Naive thymus-derived CD8-positive, alpha-beta T cell (primary cell): ENCODE measurements around the gene HEBP2. TPM values are rescaled to one million over a fixed set of nuclear protein-coding genes. Genes with fewer than 3 reads are reported as not detected.
A peak's percentile ranks its signal among the peaks of the same experiment; 100 is the strongest.

Experiments used
- ATAC-seq, 2 donors: fragments of 150-1000 bp; cut with Tn5 transposase in 1 of 2; sonication (Bioruptor Pico), chemical (Tn5 transposase) in 1 of 2; 1 replicate in 1 of 2; 2 replicates in 1 of 2; pipeline ENCODE4 v1.10.0; 2021; ENCODE audit warnings: mild to moderate bottlenecking in 2 of 2, moderate library complexity in 2 of 2
- POLR2A ChIA-PET: fragments of 350-600 bp; sonication (Branson Sonifier 250); formaldehyde crosslinking; loops from one replicate; lab custom pipeline; 2021; ENCODE audit warnings: antibody characterized with exemption; lab: Charles Lee
- DNase-seq, 10 donors: peaks; one replicate each; pipeline versions ENCODE4 v3.0.0 to v3.0.0-alpha.2; 2020 to 2022
- H3K27ac Mint-ChIP-seq, 10 donors: one replicate each; pipeline ENCODE4 v1.8.0; 2020 to 2022; ENCODE audit warnings: mild to moderate bottlenecking in 10 of 10, mixed read lengths in 10 of 10, moderate library complexity in 4 of 10, inconsistent platforms in 1 of 10
- H3K27me3 Mint-ChIP-seq, 5 donors: one replicate each; pipeline ENCODE4 v1.8.0; 2021 to 2022; ENCODE audit warnings: mixed read lengths in 5 of 5
- H3K36me3 Mint-ChIP-seq, 3 donors: one replicate each; pipeline ENCODE4 v1.8.0; 2020 to 2022; ENCODE audit warnings: mixed read lengths in 3 of 3, mild to moderate bottlenecking in 2 of 3, inconsistent platforms in 1 of 3
- H3K4me1 Mint-ChIP-seq, 4 donors: one replicate each; pipeline ENCODE4 v1.8.0; 2021 to 2022; ENCODE audit warnings: mixed read lengths in 4 of 4
- H3K4me3 Mint-ChIP-seq, 10 donors: one replicate each; pipeline ENCODE4 v1.8.0; 2020 to 2022; ENCODE audit warnings: mild to moderate bottlenecking in 10 of 10, mixed read lengths in 10 of 10, moderate library complexity in 6 of 10, inconsistent platforms in 1 of 10
- H3K9me3 Mint-ChIP-seq, 9 donors: one replicate each; pipeline ENCODE4 v1.8.0; 2020 to 2022; ENCODE audit warnings: mixed read lengths in 9 of 9, mild to moderate bottlenecking in 3 of 9, inconsistent platforms in 1 of 9, moderate library complexity in 1 of 9
- polyA plus RNA-seq, 3 donors: library from polyadenylated mRNA; unstranded; fragments of 300-500 nt; fragmentation: Illumina TruSeq; gene quantifications; one replicate each; pipeline ENCODE4 v1.2.3, GENCODE V29; 2021
- total RNA-seq, 8 experiments: library from RNA in 2 of 8; stranded (reverse) in 2 of 8; gene quantifications; one replicate each; pipeline ENCODE4 v1.2.3 and lab custom pipeline; 2021 to 2026

HEBP2 gene
- total and polyA plus RNA-seq, 5 experiments from 2014 or later, result 26.2 to 50.2 (median 30.9) TPM

DNA sequence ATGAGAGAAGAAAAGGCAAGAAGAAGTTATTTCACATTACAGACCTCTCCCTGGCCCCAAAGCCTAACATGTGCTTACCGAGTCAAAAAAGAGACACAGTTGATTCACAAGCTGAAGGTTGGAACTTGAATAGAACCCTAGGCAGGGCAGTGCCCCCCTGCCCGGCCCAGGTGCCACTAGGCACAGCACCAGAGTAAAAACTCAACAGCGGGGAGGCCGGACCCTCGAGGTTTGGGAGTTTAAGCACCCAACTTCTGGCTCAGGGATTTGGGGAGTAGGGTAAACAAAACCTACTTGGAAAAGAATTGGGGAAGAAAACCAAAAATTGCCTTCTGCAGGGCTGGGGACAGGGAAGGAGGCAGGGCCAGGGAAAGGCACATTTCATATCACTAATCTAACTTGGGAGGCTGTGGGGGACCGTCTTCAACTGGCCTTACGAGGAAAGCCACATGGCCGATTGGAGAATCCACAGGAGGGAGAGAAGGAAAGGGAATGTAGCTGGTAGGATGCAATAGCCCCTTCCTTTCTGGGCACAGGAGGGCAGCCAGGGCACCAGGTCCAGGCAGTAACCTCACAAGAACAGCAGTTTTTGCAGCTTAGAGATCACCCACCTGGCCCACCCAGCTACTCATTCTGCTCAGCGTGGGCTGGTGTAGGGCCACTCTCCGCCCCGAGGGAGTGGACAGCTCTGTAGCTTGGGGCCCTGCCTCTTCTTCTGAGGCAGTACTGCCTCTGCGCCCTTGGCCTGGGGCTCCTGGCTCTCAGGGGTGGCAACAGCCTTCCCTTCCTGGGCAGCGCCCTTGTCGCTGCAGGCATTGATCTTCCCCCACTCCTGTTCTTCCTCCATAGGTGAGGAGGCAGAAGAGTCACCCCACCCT lies 1.8 kb upstream of the HEBP2 start:
- peaks cover 4 to 27% (median 20%) of the 10 kb centered on the region in 4 donors for H3K4me1 Mint-ChIP-seq
- H3K9me3 Mint-ChIP-seq, result no peaks in the 10 kb centered on the region
- peaks cover 0 to 20% (median 3%) of the 10 kb centered on the region in 3 donors for H3K36me3 Mint-ChIP-seq
- no peak for DNase-seq
- peak overlapping the region in 8 of 10 donors; percentile 27 to 73 (median 48) for H3K4me3 Mint-ChIP-seq
- H3K27me3 Mint-ChIP-seq, result peaks cover 0 to 2% (median 0%) of the 10 kb centered on the region in 5 donors
- POLR2A ChIA-PET, result no interaction called here
- peak overlapping the region in 3 of 10 donors; percentile 55 to 63 (median 57) for H3K27ac Mint-ChIP-seq
- ATAC-seq, result no peak

DNA sequence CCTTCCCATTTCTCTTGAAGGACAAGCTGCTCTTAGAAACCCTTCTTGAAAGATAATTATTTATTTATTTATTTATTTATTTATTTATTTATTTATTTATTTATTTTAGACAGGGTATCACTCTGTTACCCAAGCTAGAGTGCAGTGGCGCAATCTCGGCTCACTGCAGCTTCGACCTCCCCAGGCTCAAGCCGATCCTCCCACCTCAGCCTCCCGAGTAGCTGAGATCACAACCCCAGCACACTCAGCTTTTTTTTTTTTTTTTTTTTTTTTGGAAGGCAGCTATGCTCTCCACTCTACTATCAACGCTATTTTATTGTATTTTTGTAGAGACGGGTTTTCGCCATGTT lies 1.2 kb upstream of the HEBP2 start:
- Mint-ChIP-seq H3K27ac (peak overlapping the region in 5 of 10 donors; percentile 38 to 94 (median 85)), H3K9me3 (no peaks in the 10 kb centered on the region), H3K27me3 (peaks cover 0 to 2% (median 0%) of the 10 kb centered on the region in 5 donors), H3K36me3 (peaks cover 0 to 26% (median 3%) of the 10 kb centered on the region in 3 donors), H3K4me3 (peak overlapping the region; percentile 76 to 87 (median 82)), H3K4me1 (peaks cover 4 to 27% (median 20%) of the 10 kb centered on the region in 4 donors)
- DNase-seq, result no peak
- ATAC-seq, result no peak
- POLR2A ChIA-PET, result interaction anchor here (1.7 kb wide), 1 partner anchor 26 kb away, joined by 4 read pairs; no protein-coding TSS in a partner anchor

DNA sequence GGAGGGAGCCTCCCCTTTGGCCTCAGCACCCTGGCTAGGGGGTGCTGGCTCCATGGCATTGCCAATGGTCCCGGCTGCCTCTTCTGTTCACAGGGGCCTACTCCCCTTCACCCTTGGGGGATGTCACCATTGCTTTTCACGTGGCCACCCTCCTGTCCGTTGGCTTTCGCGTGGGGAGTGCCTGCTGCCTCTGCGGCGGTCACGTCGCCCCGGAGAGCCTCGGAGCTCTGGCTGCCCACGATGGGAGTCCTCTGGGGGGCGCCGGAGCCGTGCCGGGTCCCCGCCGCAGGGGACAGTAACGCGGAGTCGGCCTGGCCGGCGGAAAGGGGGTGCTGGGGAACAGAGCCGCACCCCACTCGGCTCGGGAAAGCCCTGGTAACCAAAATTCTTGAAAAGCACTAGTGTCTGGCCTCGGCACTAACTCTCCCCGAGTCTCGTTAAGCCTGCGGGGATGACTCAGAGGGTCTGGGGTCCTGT lies 661 bp upstream of the HEBP2 start:
- ATAC-seq (peak; percentile 22 to 32), DNase-seq (peak in 6 of 10 donors; percentile 6 to 65 (median 30))
- POLR2A ChIA-PET, result interaction anchor here (0.7 to 1.7 kb wide), 4 partner anchors 26 to 972 kb away, joined by 3 to 4 read pairs (median 4); partner anchors contain the start of gene CITED2
- H3K27ac Mint-ChIP-seq, result peak overlapping the region in 9 of 10 donors; percentile 38 to 94 (median 85)
- no peaks in the 10 kb centered on the region for H3K9me3 Mint-ChIP-seq
- peaks cover 0 to 32% (median 3%) of the 10 kb centered on the region in 3 donors for H3K36me3 Mint-ChIP-seq
- peaks cover 0 to 2% (median 0%) of the 10 kb centered on the region in 5 donors for H3K27me3 Mint-ChIP-seq
- H3K4me1 Mint-ChIP-seq, result peaks cover 7 to 27% (median 22%) of the 10 kb centered on the region in 4 donors
- H3K4me3 Mint-ChIP-seq, result peak overlapping the region; percentile 76 to 87 (median 82)

DNA sequence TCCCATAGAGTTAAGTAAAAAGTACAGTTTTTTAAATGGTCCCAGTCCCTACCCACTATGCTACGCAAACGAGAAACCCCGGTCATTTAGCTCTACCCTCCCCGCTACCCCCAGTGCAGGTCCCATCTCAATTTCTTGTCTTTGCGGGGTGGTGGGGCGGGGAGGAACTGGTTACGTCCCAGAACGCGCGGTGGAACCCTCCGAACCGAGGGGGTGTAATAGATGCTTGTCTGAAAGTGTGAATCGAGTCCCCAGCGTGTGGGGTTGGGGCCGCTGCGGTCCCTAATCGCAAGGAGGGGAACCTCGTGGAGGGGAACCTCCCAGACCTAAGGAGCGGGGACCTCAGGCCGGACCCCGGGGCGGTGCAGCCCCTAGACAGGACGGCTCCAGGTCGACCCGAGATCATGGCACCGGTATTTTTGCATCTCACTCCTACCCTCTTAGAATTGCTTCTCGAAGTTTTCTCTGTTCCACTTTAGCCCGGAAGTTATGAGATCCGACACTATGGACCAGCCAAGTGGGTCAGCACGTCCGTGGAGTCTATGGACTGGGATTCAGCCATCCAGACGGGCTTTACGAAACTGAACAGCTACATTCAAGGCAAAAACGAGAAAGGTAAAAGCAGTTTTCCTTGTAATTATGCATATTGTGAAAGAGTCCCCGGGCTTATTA lies 779 bp downstream of the HEBP2 start:
- peak in 1 of 2 donors; percentile 37 for ATAC-seq
- peak overlapping the region; percentile 61 to 96 (median 94) for H3K27ac Mint-ChIP-seq
- peak overlapping the region; percentile 79 to 94 (median 88) for H3K4me3 Mint-ChIP-seq
- peaks cover 6 to 46% (median 7%) of the 10 kb centered on the region in 3 donors for H3K36me3 Mint-ChIP-seq
- no peaks in the 10 kb centered on the region for H3K9me3 Mint-ChIP-seq
- DNase-seq, result peak; percentile 10 to 66 (median 33)
- POLR2A ChIA-PET, result interaction anchor here (0.9 to 1.7 kb wide), 8 partner anchors 9 to 970 kb away, joined by 3 to 4 read pairs (median 4); partner anchors contain the start of genes CITED2 and TNFAIP3
- no peaks in the 10 kb centered on the region for H3K27me3 Mint-ChIP-seq
- H3K4me1 Mint-ChIP-seq, result peaks cover 16 to 33% (median 32%) of the 10 kb centered on the region in 4 donors

DNA sequence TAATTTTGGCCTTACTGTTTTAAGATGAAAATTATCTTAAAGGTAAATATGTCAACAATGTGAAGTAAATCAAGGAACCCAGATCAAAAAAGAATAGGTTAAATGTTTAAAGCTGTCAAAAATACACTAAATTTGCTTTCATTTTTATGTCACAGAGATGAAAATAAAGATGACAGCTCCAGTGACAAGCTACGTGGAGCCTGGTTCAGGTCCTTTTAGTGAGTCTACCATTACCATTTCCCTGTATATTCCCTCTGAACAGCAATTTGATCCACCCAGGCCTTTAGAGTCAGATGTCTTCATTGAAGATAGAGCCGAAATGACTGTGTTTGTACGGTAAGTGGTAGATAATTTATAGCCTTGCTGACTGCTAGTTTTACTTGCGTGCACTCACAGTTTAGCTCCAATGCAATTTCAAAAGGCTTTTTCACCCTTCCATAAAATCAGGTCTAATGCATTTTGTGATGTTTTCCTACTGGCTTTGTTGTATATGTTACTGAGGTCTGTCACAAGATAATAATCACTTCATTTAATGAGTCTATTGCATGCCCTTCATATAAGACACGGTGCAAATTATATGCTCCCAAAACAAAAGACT lies 1.9 kb downstream of the HEBP2 start:
- POLR2A ChIA-PET, result interaction anchor here (1.0 to 1.6 kb wide), 2 partner anchors 14 to 538 kb away, joined by 3 read pairs; partner anchors contain the start of gene TNFAIP3
- H3K27me3 Mint-ChIP-seq, result no peaks in the 10 kb centered on the region
- H3K4me1 Mint-ChIP-seq, result peaks cover 19 to 35% (median 33%) of the 10 kb centered on the region in 4 donors
- peak overlapping the region in 8 of 10 donors; percentile 0 to 79 (median 26) for H3K4me3 Mint-ChIP-seq
- no peak for ATAC-seq
- no peak for DNase-seq
- H3K27ac Mint-ChIP-seq, result peak overlapping the region in 9 of 10 donors; percentile 28 to 95 (median 67)
- H3K36me3 Mint-ChIP-seq, result peaks cover 10 to 57% (median 10%) of the 10 kb centered on the region in 3 donors
- H3K9me3 Mint-ChIP-seq, result no peaks in the 10 kb centered on the region

DNA sequence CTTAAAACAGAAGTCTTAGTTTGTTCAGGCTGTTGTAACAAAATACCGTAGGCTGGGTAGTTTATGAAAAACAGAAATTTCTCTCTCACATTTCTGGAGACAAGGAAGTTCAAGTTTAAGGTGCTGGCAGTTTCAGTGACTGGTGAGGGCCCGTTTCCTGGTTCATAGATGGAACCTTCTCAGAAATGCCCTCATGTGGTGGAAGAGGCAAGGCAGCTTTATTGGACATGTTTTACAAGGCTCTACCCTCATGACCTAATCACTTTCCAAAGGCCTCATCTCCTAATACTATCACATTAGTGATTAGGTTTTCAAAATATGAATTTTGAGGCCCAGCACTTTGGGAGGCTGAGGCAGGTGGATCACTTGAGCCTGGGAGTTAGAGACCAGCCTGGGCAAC lies 2.4 kb downstream of the HEBP2 start:
- H3K27ac Mint-ChIP-seq, result peak overlapping the region in 9 of 10 donors; percentile 28 to 95 (median 67)
- ATAC-seq (no peak), DNase-seq (no peak)
- POLR2A ChIA-PET, result no interaction called here
- no peaks in the 10 kb centered on the region for H3K27me3 Mint-ChIP-seq
- peaks cover 10 to 62% (median 14%) of the 10 kb centered on the region in 3 donors for H3K36me3 Mint-ChIP-seq
- peaks cover 22 to 39% (median 33%) of the 10 kb centered on the region in 4 donors for H3K4me1 Mint-ChIP-seq
- H3K9me3 Mint-ChIP-seq, result no peaks in the 10 kb centered on the region
- H3K4me3 Mint-ChIP-seq, result peak overlapping the region in 3 of 10 donors; percentile 6 to 50 (median 27)

DNA sequence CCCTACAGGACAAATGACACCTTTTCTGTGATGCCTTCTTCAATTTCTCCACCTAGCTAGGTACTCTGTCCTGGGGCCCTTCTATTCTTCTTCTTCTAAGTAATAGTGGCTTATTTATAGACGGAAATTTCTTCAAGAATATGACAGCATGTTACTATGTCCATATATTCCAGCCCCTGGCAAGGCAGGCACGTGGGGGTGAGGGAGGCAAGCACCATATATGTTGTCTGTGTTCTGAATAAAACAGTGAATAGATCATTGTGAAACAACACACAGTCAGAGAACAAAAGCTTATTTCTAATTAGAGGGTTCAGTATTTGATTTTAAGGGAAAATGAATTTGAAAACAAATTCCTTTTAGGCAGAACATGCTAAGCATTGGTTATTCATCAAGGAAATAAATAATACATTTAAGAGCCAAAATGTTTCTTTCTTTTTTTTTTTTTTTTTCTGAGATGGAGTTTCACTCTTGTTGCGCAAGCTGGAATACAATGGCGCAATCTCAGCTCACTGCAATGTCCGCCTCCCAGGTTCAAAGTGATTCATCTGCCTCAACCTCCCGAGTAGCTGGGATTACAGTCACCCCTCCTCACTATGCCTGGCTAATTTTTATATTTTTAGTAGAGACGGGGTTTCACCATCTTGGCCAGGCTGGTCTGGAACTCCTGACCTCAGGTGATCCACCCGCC lies 6.2 kb downstream of the HEBP2 start:
- Mint-ChIP-seq H3K9me3 (no peaks in the 10 kb centered on the region), H3K27ac (peak overlapping the region in 6 of 10 donors; percentile 4 to 54 (median 28)), H3K4me3 (no peak overlapping the region)

DNA sequence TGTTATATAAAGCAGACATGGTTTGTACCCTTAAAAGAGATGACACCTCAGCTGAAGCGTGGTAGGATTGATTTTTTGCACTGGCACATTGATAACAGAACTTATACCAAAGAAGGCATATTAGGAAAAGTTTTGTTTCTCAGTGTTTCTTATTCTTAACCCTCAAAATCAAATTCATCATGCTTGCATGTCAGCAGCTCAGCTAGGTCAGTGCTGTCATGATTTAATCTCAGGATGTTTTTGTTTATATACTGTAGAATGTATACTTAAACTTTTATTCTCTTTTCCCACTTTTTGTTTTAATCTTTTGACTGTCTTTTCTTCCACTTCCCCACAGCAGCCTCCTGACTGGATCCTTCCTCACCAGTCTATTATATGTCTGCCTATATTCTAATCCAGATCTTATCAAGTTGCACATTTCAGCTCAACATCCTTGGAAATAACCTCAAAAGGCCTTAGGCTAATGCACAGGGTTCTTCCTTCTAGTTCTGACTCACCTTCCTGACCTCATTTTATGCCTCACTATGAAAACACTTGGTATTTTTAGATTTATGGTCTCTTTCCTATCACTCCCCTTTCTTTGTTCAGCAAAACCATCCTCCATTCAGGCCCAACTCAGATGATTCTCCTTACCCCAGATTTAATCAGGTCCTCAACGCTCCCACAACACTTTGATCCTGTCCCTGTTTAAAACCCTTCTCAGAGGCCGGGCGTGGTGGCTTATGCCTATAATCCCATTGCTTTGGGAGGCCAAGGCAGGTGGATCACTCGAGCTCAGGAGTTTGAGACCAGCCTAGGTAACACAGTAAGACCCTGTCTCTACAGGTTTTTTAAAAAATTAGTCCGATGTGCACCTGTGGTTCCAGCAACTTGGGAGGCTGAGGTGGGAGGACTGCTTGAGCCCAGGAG lies 7.2 kb downstream of the HEBP2 start:
- H3K9me3 Mint-ChIP-seq, result no peaks in the 10 kb centered on the region
- DNase-seq, result no peak
- peaks cover 15 to 19% (median 16%) of the 10 kb centered on the region in 4 donors for H3K4me1 Mint-ChIP-seq
- POLR2A ChIA-PET, result interaction anchor here (0.6 kb wide), 1 partner anchor 530 kb away, joined by 3 read pairs; no protein-coding TSS in a partner anchor
- ATAC-seq, result no peak
- peak overlapping the region in 6 of 10 donors; percentile 0 to 66 (median 26) for H3K27ac Mint-ChIP-seq
- peaks cover 26 to 91% (median 42%) of the 10 kb centered on the region in 3 donors for H3K36me3 Mint-ChIP-seq
- H3K4me3 Mint-ChIP-seq, result no peak overlapping the region
- H3K27me3 Mint-ChIP-seq, result no peaks in the 10 kb centered on the region

More for the DNA sequence above, 6.2 kb downstream of the HEBP2 start:
- Mint-ChIP-seq H3K36me3 (peaks cover 23 to 96% (median 39%) of the 10 kb centered on the region in 3 donors), H3K27me3 (no peaks in the 10 kb centered on the region), H3K4me1 (peaks cover 22 to 27% (median 23%) of the 10 kb centered on the region in 4 donors)
- ATAC-seq (no peak), DNase-seq (no peak)
- POLR2A ChIA-PET, result interaction anchor here (0.6 to 0.7 kb wide), 2 partner anchors 359 to 529 kb away, joined by 3 read pairs; no protein-coding TSS in a partner anchor

DNA sequence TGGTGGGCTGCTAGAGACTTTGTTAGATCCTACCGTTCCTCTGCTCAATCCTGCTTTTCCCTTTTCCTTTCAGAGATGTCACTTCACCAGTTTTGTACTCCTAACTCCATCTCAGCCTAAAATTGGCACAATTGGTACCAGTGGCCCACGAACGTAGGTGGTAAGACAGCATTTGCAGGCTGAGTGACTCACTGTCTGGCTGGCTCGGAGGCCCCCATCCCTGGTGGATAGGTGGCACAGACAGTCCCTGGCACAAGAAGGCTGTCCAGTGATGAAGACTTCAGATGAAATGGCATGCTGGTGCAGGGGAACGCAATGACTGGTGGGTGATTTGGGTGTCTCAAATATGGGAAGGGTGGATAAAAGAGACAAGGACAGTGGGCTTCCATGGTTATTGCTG lies 11.1 kb downstream of the HEBP2 start:
- peaks cover 44 to 83% (median 62%) of the 10 kb centered on the region in 3 donors for H3K36me3 Mint-ChIP-seq
- H3K9me3 Mint-ChIP-seq, result peaks cover 0 to 10% (median 0%) of the 10 kb centered on the region in 9 donors
- peak overlapping the region in 1 of 10 donors; percentile 47 for H3K27ac Mint-ChIP-seq
- no peaks in the 10 kb centered on the region for H3K27me3 Mint-ChIP-seq
- DNase-seq (no peak), ATAC-seq (no peak)
- POLR2A ChIA-PET, result no interaction called here
- peaks cover 0 to 7% (median 2%) of the 10 kb centered on the region in 4 donors for H3K4me1 Mint-ChIP-seq
- no peak overlapping the region for H3K4me3 Mint-ChIP-seq

DNA sequence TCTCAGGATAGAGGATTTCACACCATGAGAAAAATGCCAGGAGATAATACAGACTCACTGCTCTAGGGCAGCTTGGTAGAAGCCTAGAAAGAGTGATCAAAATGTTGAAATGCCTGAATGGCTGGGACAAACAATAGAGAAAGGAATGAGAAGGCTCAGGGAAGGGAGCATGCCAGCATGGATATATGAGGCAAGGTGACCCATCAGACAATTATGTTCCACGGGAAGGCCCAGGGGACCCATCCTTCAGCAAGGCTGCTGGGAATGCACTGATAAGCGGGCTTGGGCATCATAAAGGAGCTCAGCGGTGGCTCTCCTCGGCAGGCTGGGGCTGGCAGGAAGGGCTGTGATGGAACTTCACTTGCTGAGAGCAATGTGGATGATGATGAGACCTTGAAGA lies 12.2 kb downstream of the HEBP2 start:
- no peak overlapping the region for H3K4me3 Mint-ChIP-seq
- peaks cover 0 to 10% (median 0%) of the 10 kb centered on the region in 9 donors for H3K9me3 Mint-ChIP-seq
- no peak for ATAC-seq
- peak overlapping the region in 3 of 10 donors; percentile 12 to 39 (median 35) for H3K27ac Mint-ChIP-seq
- no peaks in the 10 kb centered on the region for H3K27me3 Mint-ChIP-seq
- H3K36me3 Mint-ChIP-seq, result peaks cover 44 to 72% (median 62%) of the 10 kb centered on the region in 3 donors
- peaks cover 0 to 2% (median under 1%) of the 10 kb centered on the region in 4 donors for H3K4me1 Mint-ChIP-seq
- POLR2A ChIA-PET, result no interaction called here
- no peak for DNase-seq
